ENCODE measurements around the gene ICAM1. TPM values are rescaled to one million over a fixed set of nuclear protein-coding genes. Genes with fewer than 3 reads are reported as not detected.

Gene ICAM1
- total RNA-seq, 4 donors from 2014 or later: 8.8 to 33.0 (median 19.6) TPM

- H3K9me3 ChIP-seq: no peaks in the 10 kb centered on the region
- ATAC-seq: no peak
- TF ChIP-seq EP300 (IDR thresholded peaks at IDR 0.05): no peak
- TF ChIP-seq POLR2A (IDR thresholded peaks at IDR 0.05): no peak
- no peak for TF ChIP-seq CTCF (IDR thresholded peaks at IDR 0.05)
- no peak for TF ChIP-seq POLR2AphosphoS5 (IDR thresholded peaks at IDR 0.05)
- H3K4me3 ChIP-seq: no peak overlapping the region
- H3K36me3 ChIP-seq: no peaks in the 10 kb centered on the region
- H3K27me3 ChIP-seq: peaks cover 40% of the 10 kb centered on the region
- H3K4me1 ChIP-seq: peaks cover 0 to 35% (median 7%) of the 10 kb centered on the region in 3 donors
- 61% methylated on average over 3 of the region's 7 CpGs; no CpG with 5 or more reads in 1 of the 2 donors for WGBS, 2 donors (ENCODE audit: low coverage in 1 of 2)
- H3K27ac ChIP-seq: no peak overlapping the region
Observed at GRCh38 chr19:10266706-10267105, 4.2 kb upstream of the ICAM1 start.

GRCh38 chr19:10268071-10268470, 2.8 kb upstream of the ICAM1 start:
- Histone ChIP-seq H3K27ac (peak overlapping the region in 3 of 4 donors; percentile 68 to 81 (median 78)), H3K9me3 (no peaks in the 10 kb centered on the region), H3K27me3 (peaks cover 51% of the 10 kb centered on the region), H3K36me3 (no peaks in the 10 kb centered on the region), H3K4me3 (no peak overlapping the region), H3K4me1 (peaks cover 0 to 38% (median 7%) of the 10 kb centered on the region in 3 donors)
- 20 to 56% methylated on average over 1 to 6 of the region's 6 CpGs for WGBS, 2 donors (ENCODE audit: low coverage in 1 of 2)
- no peak for TF ChIP-seq POLR2A (IDR thresholded peaks at IDR 0.05)
- TF ChIP-seq CTCF (IDR thresholded peaks at IDR 0.05): no peak
- TF ChIP-seq EP300 (IDR thresholded peaks at IDR 0.05): no peak
- no peak for TF ChIP-seq POLR2AphosphoS5 (IDR thresholded peaks at IDR 0.05)
- ATAC-seq: no peak

DNA sequence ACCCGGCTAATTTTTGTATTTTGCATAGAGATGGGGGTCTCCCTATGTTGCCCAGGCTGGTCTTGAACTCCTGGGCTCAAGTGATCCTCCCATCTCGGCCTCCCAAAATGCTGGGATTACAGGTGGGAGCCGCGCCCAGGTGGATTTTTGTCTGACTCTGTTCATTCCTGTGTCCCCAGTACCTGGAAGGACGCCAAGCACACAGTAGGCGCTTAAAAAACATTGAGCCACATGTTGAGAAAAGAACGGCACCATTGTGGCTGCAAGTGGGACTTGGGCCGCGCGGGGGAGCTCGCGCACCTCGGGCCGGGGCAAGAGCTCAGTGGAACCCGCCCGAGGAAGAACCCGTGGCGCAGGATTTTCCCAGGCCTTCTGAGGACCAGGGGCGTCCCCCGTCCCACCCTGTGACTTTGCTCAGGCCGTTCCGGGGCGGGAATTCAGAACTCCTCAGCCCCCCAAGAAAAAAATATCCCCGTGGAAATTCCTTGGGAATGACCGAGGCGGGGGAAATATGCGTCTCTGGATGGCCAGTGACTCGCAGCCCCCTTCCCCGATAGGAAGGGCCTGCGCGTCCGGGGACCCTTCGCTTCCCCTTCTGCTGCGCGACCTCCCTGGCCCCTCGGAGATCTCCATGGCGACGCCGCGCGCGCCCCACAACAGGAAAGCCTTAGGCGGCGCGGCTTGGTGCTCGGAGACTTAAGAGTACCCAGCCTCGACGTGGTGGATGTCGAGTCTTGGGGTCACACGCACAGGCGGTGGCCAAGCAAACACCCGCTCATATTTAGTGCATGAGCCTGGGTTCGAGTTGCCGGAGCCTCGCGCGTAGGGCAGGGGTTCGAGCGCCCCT, 1.4 kb upstream of the ICAM1 start:
- Histone ChIP-seq H3K36me3 (peaks cover 0 to under 1% of the 10 kb centered on the region in 2 donors), H3K4me1 (peaks cover 0 to 38% (median 7%) of the 10 kb centered on the region in 3 donors), H3K27ac (peak overlapping the region; percentile 9 to 81 (median 79)), H3K4me3 (peak overlapping the region; percentile 10 to 53), H3K27me3 (peaks cover 56% of the 10 kb centered on the region), H3K9me3 (no peaks in the 10 kb centered on the region)
- TF ChIP-seq POLR2AphosphoS5 (IDR thresholded peaks at IDR 0.05) (no peak), POLR2A (IDR thresholded peaks at IDR 0.05) (no peak), CTCF (IDR thresholded peaks at IDR 0.05) (peak in 3 of 4 experiments; percentile 93 to 99 (median 94)), EP300 (IDR thresholded peaks at IDR 0.05) (no peak)
- peak; percentile 64 for ATAC-seq
- WGBS, 2 donors (ENCODE audit: low coverage in 1 of 2): 0% methylated on average over 3 to 17 of the region's 59 CpGs

GRCh38 chr19:10270180-10270615, 722 bp upstream of the ICAM1 start:
- peak; percentile 53 for ATAC-seq
- H3K4me3 ChIP-seq: peak overlapping the region; percentile 10 to 53
- H3K27ac ChIP-seq: peak overlapping the region; percentile 9 to 81 (median 79)
- no peaks in the 10 kb centered on the region for H3K9me3 ChIP-seq
- peaks cover 0 to 38% (median 7%) of the 10 kb centered on the region in 3 donors for H3K4me1 ChIP-seq
- H3K27me3 ChIP-seq: peaks cover 60% of the 10 kb centered on the region
- TF ChIP-seq EP300 (IDR thresholded peaks at IDR 0.05) (no peak), POLR2A (IDR thresholded peaks at IDR 0.05) (peak in 1 of 2 donors; percentile 25), POLR2AphosphoS5 (IDR thresholded peaks at IDR 0.05) (no peak), CTCF (IDR thresholded peaks at IDR 0.05) (no peak)
- H3K36me3 ChIP-seq: peaks cover 0 to 7% of the 10 kb centered on the region in 2 donors
- no CpG with 5 or more reads among the region's 37 CpGs for WGBS, 2 donors (ENCODE audit: low coverage in 1 of 2)
